Forelimb muscle (tissue), 1 donor: Measurements from ENCODE around the gene IGF1R. TPM values are rescaled to one million over a fixed set of nuclear protein-coding genes. Genes with fewer than 3 reads are reported as not detected.

ENCODE experiments used
- DNase-seq: peaks from one replicate; pipeline ENCODE4 v3.0.0-alpha.2; 2013; ENCODE audit warnings: low read depth
- polyA plus RNA-seq: library from polyadenylated mRNA; unstranded; fragments of 120-200 nt; gene quantifications from one replicate; pipeline ENCODE4 v1.2.1, GENCODE V29; 2013; ENCODE audit not compliant: insufficient read length

IGF1R gene
- polyA plus RNA-seq, 1 donor = 14.9 TPM

DNA sequence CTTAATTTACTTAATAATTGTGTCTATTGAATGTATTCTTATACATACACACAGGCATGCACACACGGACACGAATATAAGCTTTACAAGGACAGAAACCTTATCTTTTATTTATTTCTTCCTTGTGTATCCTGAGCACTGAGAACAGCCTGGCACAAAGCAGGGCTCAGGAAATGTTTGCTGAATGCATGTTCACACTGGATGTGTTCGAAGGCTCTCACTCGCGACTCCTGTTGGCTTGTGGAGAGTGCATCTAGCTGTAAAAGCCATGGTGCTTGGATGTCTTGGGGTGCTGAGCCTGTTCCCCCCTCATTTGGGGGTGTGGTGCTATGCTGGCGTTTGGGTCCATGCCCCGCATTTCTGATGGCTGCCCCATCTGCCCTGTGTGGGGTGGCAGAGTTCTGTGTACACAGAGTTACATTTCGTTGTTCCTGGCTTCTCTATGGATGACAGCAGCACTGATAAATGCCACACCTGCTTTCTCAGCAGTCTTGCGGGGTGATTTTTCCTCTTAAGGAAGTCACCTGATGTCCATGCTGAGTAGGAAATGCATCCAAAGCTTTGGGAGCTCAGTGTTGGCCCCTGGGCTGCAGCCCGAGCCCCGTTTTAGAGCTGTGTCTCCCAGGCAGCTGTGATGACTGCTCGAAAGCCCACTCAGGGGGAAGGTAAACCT is 148.5 kb downstream of the IGF1R start:
- DNase-seq = no peak

DNA sequence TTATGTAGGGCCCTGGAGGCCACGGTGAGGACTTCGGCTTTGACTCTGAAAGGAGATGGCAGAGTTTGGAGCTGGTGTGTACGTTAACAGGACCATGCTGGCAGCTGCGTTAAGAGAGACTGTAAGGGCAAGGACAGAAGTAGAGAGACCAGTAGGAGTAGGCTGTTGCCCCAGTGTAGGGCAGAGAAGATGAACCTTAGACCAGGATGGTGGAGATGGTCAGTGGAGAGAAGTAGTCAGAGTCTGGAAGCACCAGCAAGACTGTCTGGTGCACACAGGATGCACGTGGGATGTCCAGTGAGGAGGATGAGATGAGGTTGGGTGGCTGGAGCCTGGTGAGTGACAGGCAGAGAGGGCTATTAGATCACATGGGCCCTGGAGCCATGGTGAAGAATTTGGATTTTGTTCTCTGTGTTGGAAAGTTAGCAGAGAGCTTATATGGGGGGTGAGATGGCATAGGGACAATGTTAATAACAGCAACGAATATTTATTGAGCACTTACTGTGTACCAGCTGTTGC is 150.1 kb downstream of the IGF1R start:
- no peak for DNase-seq

DNA sequence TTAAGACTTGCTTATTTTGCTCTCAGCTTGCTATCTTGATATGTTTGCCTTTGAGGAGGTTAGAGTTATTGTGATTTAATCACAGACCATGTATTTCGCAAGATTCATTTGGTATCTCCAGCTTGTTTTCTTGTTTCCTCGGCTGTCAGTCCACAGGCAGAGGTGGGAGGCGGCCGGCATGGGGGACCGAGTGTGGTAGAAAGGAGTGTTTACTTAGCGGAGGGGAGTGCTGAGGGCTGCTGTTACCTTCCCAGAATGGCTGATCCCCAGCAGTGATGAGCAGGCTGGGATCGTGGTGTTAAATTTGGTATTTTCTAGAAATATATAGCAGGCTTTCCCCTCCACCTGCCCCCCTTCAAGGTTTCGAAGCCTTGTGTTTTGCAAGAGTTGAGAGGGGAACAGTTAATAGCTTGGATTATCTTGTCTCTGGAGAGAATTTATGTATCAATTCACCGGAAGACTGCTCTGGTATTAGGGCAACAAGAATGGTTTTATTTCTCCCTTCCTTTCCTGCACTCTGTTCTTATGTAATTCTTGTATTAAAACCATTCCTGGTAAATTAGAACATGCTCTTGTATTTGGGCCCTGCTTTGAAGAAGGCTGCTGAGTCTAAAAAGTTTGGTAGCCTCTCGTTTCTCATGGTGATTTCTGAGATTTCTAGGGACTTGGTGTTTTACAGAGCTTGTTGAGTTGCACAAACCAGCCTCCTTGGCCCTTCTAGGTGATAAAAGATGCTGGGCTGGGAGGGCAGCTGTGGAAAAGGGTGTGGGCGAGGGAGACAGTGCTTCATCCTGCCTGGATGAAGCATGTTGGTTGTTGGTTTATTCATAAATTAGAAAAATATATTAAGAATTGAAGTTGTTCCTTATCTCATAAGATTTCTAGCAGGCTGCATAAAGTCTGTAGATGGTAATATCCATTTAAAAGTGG is 151.4 kb downstream of the IGF1R start:
- DNase-seq = no peak

DNA sequence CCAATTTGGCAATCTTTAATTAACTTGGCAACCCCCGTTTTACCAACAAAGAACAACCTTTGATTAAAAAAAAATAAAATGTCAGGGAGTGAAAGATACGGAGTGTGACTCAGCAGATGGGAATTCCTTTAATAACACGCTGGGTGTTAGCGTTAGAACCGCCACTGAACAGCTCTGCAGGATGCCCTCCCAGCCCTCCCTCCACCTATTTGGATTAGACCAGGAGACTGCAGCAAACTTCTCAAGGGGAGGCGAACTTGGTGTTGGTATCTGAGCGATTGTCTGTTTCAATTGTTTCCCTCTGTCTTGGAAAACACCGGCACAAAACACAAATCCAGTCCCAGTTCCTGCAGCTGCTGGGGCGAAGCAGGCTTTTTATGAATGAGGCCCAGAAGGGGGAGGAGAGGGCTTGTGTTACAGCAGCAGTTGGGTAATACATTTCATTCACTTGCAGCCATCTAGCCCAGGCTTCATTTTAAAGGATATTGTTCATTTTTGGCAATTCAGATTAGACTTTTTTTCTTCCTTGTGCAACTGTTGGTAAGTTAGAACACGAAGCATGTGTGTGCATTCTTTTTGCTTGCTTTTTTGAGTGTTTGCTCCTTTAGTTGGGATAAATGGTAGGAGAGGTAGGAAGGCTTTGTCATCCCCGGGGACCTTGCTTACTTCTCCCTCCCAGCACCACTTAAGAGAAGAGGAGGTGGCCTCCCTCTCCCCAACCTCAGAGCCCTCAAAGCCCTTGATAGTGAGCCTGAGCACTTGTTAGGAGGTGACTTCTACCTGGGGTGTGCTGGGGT is 152.3 kb downstream of the IGF1R start:
- peak; percentile 85 for DNase-seq

GRCh38 chr15:98801234-98801561 is 152.9 kb downstream of the IGF1R start:
- no peak for DNase-seq

- no peak for DNase-seq
Measured at GRCh38 chr15:98802187-98802586, 153.8 kb downstream of the IGF1R start.

DNA sequence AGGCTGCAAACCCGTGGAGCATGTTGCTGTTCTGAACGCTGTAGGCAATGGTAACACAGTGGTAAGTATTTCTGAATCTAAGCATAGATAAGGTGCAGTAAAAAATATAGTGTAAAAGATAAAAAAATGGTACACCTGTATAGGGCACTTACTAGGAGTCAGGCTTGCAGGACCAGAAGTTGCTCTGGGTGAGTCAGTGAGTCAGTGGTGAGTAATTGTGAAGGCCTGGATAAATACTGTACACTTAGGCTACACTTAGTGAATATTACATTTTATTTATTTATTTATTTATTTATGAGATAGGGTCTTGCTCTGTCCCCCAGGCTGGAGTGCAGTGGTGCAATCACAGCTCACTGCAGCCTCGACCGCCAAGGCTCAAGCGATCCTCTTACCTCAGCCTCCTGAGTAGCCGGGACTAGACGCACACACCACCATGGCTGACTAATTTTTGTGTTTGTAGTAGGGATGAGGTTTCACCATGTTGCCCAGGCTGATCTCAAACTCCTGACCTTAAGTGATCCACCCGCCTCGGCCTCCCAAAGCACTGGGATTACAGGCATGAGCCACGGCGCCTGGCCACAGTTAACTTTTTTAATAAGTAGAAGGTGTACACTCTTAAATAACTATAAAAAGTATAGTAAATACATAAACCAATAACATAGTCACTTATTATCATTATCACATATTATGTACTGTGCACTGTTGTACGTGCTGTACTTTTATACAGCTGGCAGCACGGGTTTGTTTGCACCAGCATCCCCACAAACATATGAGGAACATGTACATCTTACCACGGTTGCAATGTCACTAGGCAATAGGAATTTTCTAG is 155.1 kb downstream of the IGF1R start:
- no peak for DNase-seq

DNA sequence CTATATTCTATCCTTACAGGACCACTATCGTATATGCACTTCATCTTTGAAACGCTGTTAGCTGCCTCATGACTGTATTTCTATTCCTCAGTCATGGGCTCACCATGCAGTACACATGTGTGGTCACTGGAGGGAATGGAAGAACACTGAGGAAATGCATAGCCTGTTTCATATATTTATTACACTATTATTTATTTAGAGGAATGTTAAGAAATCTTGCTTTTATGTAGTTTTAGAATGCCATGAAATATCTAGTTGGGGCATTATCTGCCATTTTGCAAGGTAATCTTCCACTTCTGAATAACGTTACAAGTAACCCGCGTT is 155.7 kb downstream of the IGF1R start:
- no peak for DNase-seq

DNA sequence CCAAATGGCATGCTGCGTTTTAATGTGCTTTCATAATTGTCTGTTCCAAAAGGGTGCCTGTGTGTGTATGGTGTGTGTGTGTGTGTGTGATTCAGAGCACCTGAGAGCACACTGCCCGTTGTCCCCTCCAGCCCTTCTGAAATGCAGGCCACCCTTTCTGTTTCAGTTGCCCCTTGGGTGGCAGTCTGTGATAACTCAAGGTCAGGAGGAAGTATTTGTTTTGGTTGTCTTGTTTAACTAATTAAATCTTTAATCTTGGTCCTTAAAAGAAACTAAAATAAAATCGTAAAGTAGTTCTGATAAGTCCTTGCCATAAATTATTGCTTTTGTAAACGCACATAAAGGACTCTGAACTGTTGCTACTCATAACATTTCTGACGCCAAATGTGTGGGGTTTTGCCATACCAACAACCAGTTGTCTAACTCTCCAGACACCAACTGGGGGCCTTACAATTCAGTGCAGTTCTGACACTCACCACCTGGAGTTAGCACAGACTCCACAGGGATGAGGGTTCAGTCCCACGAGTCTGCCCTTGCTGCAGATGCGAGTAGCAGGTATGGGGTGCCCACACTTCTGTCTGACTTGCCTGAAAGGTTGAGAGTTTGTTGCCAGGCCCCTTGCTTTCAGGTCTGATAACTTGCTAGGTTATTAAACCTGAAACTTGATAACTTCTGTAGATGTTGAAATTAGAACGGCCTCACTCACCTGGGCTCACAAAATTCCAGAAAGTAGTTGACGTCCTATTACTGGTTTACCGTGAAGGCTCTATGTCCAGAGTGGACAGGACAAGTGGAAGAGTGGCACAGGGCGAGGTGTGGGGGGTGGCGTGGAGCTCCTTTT is 157.3 kb downstream of the IGF1R start:
- DNase-seq = no peak

DNA sequence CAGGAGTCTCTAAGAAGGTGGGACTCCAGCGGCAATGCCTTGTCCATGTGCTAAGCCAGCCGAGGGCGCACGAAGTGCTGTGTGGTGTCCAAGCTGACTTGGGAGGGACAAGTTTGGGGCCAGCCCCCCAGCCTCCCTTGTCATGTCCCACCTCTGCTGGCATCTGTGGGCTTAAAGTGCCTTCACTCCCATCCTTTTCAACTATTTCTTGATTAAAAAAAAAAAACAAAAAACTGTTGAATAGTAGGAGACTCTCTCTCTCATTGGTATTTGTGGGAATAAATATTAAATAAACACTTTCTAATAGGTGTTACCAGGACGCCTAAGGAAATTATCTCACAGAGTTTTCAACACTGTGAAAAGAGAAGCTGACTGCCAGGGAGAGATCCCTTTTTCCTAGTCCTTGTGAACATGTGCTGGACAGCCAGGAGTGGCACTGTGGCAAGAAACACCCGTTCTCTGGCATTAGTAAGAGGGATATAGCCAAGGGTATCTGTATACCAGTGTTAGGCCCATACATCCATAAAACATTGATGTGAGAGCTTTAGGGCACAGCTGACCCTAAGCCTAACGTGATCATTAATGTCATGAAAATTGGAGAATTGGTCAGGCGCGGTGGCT is 158.0 kb downstream of the IGF1R start:
- DNase-seq = no peak

DNA sequence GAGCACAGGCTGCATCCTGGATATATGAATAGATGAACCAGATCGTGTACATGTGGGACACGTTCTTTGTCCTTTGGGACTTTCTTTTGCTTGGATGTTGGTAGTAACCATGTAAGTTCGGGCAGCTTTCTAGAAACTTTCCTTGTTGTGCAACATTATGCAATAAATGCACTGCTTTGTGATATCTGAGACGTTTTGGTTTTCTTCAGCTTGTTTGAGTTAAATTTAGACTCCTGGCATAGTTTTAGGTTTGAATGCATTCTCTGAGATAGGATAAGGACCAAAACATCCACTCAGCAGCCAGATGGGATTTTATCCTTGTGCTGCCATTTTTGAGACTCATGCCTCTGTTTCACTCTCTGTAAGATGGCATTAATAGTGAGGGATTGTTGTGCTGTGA is 158.9 kb downstream of the IGF1R start:
- no peak for DNase-seq

- DNase-seq = no peak
Measured at GRCh38 chr15:98809273-98809672, 160.9 kb downstream of the IGF1R start.

DNA sequence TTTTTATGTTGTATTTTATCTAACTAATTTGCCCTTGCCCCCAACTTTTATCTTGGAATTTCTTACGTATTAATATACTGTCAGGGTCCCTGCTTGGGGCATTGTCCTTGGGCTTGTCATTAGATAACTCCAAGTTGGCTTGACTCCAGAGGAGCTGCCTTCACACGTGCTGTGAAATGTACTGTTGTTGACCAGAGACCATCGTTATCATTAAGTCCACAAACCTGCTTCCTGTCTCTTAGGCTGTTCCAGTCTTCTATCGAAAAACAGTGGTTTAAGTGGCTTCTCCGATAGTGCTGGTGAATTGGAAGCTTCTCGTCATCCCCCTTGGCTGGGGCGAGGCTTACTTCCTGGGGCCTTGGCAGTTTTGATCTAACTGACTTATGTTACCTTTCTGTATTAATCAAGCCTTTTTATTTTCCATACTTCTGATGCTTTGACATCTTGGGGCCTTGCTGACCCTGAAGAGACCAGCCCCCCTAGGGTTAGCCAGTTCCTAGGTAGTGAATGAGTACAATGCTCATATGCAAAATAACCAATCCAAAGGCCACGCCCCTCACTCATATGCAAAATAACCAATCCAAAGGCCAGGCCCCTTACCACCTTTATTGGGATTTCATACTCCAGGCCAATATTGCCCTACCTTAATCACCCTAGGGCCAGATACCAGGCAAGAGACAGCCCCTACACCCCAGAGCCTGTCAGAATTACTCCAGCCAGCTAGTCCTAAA is 164.5 kb downstream of the IGF1R start:
- DNase-seq = no peak

GRCh38 chr15:98813951-98814350 is 165.6 kb downstream of the IGF1R start:
- no peak for DNase-seq

DNA sequence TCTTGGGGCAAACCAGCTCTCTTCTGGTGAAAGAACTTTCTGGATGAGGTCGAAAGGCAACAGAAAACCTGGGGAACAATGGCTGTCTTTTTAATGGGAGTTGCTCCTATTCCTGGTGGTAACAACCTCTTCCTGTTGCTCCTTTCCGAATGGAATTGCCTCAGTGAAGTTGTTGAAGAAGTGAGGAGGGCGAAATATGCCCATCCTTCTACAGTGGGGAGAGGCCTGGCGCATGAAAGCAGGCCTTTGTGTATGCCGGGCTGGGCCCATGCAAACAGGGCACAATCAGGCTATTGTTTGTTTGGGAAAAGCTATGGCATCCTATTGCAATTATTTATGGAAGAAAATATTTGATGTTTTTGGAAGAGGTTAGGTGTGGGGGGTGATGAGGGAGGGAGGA is 166.9 kb downstream of the IGF1R start:
- no peak for DNase-seq

DNA sequence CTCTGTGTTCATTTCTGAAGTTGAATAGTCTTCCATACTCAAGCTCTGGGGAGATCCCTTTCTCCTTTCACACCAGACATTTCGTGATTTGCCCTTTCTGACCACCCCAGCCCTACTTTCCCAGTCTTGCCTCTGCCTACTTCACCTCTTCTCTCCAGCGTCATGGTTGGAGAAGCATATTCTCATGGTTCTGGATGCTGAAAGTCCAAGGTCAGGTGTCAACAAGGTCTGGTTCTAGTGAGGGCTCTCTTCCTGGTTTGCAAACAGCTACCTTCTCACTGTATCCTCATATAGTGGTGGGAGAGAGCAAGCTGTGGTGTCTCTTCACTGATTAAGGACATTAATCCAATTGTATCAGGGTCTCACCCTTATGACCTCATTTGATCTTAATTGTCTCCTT is 169.4 kb downstream of the IGF1R start:
- DNase-seq = no peak

DNA sequence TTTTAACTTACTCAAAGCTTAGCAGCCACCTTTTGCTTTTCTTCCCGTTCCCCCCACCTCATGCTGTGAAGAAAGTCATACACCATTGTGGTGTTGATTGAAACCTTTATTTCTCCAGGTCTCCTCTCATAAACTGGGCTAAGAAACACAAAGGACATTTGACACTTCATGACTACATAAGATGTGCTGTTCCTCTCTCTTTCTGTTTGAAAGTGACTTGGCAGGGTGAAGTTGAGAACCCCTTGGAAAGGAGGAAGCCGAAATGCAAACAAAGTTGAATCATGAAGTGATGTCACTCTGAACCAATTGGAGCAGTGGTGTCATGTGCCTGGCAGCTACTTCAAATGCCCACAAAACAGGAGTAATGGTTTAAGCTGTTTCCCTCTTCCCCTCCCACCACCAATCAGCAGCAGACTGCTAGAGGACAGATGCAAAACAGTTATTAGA is 174.7 kb downstream of the IGF1R start:
- DNase-seq = no peak

DNA sequence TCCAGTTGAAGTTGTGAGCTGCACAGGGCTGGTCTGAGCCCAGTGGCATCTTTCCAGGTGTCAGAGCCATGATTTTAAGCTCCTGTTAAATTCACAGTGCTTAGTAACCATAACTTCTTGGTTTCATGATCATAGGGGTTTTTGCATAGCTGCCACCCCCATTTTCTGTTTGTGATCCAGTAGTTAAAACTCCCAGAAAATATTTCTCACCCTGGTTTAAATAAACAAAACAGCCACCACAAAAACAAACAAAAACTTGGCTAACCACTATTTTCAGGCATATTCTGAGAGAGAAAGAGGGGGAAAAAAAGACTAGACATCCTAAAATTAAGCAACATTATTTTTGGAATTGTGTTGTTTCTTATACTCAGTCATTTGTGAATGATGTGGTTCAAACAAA is 175.3 kb downstream of the IGF1R start:
- no peak for DNase-seq

DNA sequence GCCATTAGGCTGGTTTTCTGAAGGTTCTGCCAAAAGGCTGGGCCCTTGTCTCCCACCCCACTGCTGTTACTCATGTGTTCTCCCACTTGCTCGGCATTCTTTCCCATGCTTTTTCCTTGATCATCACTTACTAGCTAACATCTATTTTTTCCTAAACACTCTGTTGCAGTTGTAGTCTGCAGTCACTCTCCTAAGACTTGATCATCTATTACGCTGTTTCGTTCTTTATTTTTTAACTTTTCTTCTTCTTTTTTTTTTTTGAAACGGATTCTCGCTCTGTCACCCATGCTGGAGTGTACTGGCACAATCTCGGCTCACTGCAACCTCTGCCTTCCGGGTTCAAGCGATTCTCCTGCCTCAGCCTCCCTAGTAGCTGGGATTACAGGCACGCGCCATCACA is 176.3 kb downstream of the IGF1R start:
- no peak for DNase-seq
